ENCODE data around the gene LIAS. TPM values are rescaled to one million over a fixed set of nuclear protein-coding genes. Genes with fewer than 3 reads are reported as not detected.

Gene LIAS
- total RNA-seq, 2 experiments from 2014 or later: 13.0 to 14.0 TPM

DNA sequence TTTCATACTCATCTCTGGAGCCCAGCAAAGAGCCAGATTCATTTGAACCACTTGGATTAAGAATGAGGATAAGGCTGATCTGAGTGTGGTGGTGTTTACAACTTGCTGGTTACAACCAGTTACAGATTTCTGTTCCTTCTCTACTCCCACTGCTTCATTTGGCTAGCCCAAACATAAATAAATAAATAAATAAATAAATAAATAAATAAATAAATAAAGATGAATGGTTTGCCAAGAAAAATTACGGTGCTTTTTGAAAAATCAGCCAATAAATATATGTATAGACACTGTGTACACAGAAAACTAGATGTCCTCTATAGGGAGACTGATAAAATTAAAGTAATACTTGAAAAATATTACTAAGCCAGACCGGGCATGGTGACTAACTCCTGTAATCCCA, 17.3 kb upstream of the LIAS start:
- H3K36me3 Mint-ChIP-seq (ENCODE audit: low read depth): no peaks in the 10 kb centered on the region
- CTCF ChIA-PET: no interaction called here
- no peak overlapping the region for H3K4me3 Mint-ChIP-seq
- no peaks in the 10 kb centered on the region for H3K9me3 Mint-ChIP-seq
- H3K27ac Mint-ChIP-seq: no peak overlapping the region
- no peaks in the 10 kb centered on the region for H3K4me1 Mint-ChIP-seq
- peaks cover 18% of the 10 kb centered on the region for H3K27me3 Mint-ChIP-seq
- DNase-seq: no peak
- POLR2A ChIA-PET: no interaction called here

DNA sequence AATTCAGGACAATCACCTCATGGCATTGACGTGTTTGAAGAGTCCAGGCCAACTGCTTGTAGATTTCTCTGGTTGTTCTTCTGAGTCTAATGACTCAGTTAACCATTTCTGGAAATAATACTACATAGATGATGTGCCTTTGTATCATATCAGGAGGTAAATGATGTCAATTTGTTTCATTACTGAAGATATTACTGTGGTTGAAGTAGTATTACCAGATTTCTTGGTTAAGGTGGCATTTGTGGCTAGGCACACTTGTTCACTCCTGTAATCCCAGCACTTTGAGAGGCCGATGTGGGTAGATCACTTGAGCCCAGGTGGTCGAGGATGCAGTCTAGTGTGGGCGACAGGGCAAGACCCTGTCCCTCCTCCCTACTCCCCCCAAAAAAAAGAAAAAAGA, 15.9 kb upstream of the LIAS start:
- CTCF ChIA-PET: interaction anchor here (0.7 kb wide), 1 partner anchor 1301 kb away, joined by 4 read pairs; no protein-coding TSS in a partner anchor
- no peak for DNase-seq
- H3K27ac Mint-ChIP-seq: no peak overlapping the region
- H3K4me3 Mint-ChIP-seq: no peak overlapping the region
- no peaks in the 10 kb centered on the region for H3K9me3 Mint-ChIP-seq
- POLR2A ChIA-PET: no interaction called here
- H3K4me1 Mint-ChIP-seq: peaks cover 7% of the 10 kb centered on the region
- H3K27me3 Mint-ChIP-seq: peaks cover 12% of the 10 kb centered on the region
- peaks cover 2% of the 10 kb centered on the region for H3K36me3 Mint-ChIP-seq (ENCODE audit: low read depth)

DNA sequence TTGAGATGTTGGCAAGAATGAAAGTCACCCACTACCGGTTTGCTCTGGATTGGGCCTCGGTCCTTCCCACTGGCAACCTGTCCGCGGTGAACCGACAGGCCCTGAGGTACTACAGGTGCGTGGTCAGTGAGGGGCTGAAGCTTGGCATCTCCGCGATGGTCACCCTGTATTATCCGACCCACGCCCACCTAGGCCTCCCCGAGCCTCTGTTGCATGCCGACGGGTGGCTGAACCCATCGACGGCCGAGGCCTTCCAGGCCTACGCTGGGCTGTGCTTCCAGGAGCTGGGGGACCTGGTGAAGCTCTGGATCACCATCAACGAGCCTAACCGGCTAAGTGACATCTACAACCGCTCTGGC, 12.4 kb upstream of the LIAS start:
- CTCF ChIA-PET: no interaction called here
- Mint-ChIP-seq H3K27me3 (peaks cover 2% of the 10 kb centered on the region), H3K4me1 (peaks cover 7% of the 10 kb centered on the region), H3K4me3 (no peak overlapping the region), H3K36me3 (ENCODE audit: low read depth) (peaks cover 24% of the 10 kb centered on the region), H3K27ac (no peak overlapping the region), H3K9me3 (no peaks in the 10 kb centered on the region)
- no peak for DNase-seq
- POLR2A ChIA-PET: interaction anchor here (1.2 to 3.6 kb wide), 2 partner anchors 11 to 93 kb away, joined by 3 to 36 read pairs; partner anchors contain the start of genes LIAS and RPL9

DNA sequence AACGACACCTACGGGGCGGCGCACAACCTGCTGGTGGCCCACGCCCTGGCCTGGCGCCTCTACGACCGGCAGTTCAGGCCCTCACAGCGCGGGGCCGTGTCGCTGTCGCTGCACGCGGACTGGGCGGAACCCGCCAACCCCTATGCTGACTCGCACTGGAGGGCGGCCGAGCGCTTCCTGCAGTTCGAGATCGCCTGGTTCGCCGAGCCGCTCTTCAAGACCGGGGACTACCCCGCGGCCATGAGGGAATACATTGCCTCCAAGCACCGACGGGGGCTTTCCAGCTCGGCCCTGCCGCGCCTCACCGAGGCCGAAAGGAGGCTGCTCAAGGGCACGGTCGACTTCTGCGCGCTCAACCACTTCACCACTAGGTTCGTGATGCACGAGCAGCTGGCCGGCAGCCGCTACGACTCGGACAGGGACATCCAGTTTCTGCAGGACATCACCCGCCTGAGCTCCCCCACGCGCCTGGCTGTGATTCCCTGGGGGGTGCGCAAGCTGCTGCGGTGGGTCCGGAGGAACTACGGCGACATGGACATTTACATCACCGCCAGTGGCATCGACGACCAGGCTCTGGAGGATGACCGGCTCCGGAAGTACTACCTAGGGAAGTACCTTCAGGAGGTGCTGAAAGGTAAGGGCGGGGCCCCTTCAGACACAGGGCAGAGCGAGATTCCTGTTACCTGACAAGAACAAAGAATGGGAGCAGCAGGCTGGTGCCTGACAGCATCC, 11.8 kb upstream of the LIAS start:
- Mint-ChIP-seq H3K27ac (no peak overlapping the region), H3K4me3 (peak overlapping the region; percentile 30), H3K9me3 (no peaks in the 10 kb centered on the region), H3K27me3 (peaks cover 2% of the 10 kb centered on the region), H3K4me1 (peaks cover 8% of the 10 kb centered on the region), H3K36me3 (ENCODE audit: low read depth) (peaks cover 29% of the 10 kb centered on the region)
- POLR2A ChIA-PET: interaction anchor here (1.2 to 3.6 kb wide), 2 partner anchors 11 to 94 kb away, joined by 3 to 36 read pairs; partner anchors contain the start of genes LIAS and RPL9
- peak; percentile 40 for DNase-seq
- CTCF ChIA-PET: interaction anchor here (0.9 kb wide), 1 partner anchor 11 kb away, joined by 3 read pairs; no protein-coding TSS in a partner anchor

DNA sequence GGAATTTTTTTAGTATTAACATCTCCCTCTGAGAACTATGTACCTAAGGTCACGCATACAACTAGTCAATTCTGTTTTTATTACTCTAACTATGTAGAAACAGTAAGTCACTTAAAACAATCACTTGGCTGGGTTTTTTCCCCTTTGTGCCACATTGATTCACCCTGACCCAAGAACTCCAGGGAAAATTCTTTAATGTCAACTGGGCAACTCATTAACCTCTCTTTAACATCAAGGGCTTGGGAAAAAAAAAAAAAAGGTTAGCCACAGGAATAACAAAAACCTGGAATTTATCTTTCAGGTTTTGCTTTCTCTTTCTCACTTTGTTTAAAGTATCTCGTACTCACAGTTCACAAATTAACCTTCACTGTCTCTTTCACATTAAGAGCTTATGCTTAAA, 8.2 kb upstream of the LIAS start:
- Mint-ChIP-seq H3K27ac (no peak overlapping the region), H3K9me3 (no peaks in the 10 kb centered on the region), H3K27me3 (no peaks in the 10 kb centered on the region), H3K4me1 (peaks cover 19% of the 10 kb centered on the region), H3K36me3 (ENCODE audit: low read depth) (peaks cover 60% of the 10 kb centered on the region), H3K4me3 (no peak overlapping the region)
- POLR2A ChIA-PET: interaction anchor here (1.2 kb wide), 1 partner anchor 9 kb away, joined by 5 read pairs; the partner anchor contains the start of gene LIAS
- CTCF ChIA-PET: no interaction called here
- no peak for DNase-seq

DNA sequence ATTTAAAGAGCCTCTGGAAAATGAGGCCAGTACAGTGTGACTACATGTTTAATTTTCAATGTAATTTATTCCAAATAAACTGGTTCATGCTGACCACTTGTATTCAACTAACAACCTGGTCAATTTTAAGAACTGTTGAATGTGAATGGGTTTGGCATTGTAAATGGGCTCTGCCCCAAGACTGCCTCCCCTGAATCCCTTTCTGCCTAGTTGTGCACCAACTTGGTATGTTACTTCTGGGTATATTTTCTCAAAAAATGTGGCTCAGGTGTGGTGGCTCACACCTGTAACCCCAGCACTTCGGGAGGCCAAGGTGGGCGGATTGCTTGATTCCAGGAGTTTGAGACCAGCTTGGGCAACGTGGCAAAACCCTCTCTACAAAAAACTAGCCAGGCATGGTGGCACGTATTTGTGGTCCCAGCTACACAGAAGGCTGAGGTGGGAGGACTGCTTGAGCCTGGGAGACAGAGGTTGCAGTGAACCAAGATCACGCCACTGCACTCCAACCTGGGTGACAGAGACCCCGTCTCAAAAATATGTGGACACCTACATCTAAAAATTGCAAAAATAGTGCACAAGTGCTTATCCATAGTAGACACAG, 7.3 kb upstream of the LIAS start:
- DNase-seq: no peak
- Mint-ChIP-seq H3K9me3 (no peaks in the 10 kb centered on the region), H3K27me3 (no peaks in the 10 kb centered on the region), H3K4me1 (peaks cover 26% of the 10 kb centered on the region), H3K27ac (no peak overlapping the region), H3K4me3 (no peak overlapping the region), H3K36me3 (ENCODE audit: low read depth) (peaks cover 68% of the 10 kb centered on the region)
- ChIA-PET POLR2A (interaction anchor here (0.7 to 1.2 kb wide), 2 partner anchors 8 to 13 kb away, joined by 3 to 5 read pairs; partner anchors contain the start of gene LIAS), CTCF (interaction anchor here (1.6 kb wide), 1 partner anchor 18 kb away, joined by 5 read pairs; no protein-coding TSS in a partner anchor)

DNA sequence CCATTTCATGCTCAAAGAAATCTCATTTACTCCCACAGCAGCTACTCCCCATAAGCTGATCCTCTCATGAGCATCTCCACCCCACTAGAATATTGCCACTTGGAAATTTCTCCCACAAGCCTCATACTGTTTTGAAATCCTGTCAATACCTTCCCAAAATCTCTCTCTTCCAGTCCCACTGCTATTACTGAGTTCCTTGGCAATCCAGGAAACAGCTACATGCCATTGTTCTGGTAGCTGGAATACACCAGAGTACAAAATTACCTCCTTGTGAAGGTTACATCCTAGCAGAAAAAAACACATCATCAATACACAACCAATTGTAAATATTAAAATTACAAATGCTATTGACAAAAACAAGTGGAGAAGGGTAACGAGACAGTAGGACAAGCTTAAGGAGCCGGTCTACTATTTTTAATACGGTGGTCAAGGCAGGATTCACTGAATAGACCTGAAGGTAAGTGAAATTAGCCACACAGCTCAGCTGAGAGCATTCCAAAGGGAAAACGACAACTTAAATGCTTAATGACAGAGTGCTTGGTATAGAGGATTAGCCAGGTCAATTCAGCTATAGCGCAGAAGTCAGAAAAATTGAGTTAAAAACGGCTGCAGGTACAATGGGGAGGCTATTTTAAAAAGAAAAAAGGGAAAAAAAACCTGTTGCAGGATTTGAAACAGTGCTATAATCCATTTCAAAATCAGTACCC, 6.5 kb upstream of the LIAS start:
- Mint-ChIP-seq H3K4me1 (peaks cover 31% of the 10 kb centered on the region), H3K27ac (no peak overlapping the region), H3K9me3 (no peaks in the 10 kb centered on the region), H3K27me3 (no peaks in the 10 kb centered on the region), H3K4me3 (no peak overlapping the region), H3K36me3 (ENCODE audit: low read depth) (peaks cover 76% of the 10 kb centered on the region)
- DNase-seq: no peak
- POLR2A ChIA-PET: no interaction called here
- CTCF ChIA-PET: interaction anchor here (1.6 kb wide), 1 partner anchor 17 kb away, joined by 5 read pairs; no protein-coding TSS in a partner anchor

DNA sequence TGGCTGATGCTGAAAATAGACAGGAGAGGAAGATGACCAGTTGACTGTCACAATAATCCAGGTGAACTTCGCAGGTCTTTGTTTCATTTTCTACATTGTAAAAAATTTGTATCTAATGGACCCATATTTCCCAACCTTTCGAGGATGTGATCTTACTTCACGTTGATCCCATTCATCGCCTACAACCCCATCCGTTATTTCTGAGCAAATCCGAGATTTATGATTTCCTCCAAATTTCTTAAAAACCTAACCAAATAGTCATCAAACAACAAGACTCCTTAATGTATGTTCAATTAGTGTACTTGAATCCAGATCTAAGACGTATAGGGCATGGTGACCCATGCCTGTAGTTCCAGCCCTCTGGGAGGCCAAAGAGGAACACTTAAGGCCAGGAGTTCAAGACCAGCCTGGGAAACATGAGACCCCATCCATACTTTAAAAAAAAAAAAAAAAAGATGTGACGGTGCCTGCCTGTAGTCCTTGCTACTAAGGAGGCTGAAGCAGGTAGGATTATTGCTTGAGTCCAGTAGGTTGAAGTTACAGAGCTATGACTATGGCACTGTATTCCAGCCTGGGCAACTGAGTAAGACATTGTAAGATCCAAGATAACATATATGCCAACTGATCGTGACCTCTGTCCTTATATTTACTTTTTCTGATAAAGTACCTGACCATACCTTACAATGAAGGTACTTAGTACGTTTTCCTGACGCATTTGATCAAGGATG, 5.8 kb upstream of the LIAS start:
- no peaks in the 10 kb centered on the region for H3K9me3 Mint-ChIP-seq
- H3K36me3 Mint-ChIP-seq (ENCODE audit: low read depth): peaks cover 81% of the 10 kb centered on the region
- H3K4me3 Mint-ChIP-seq: no peak overlapping the region
- POLR2A ChIA-PET: no interaction called here
- peaks cover 33% of the 10 kb centered on the region for H3K4me1 Mint-ChIP-seq
- no peaks in the 10 kb centered on the region for H3K27me3 Mint-ChIP-seq
- H3K27ac Mint-ChIP-seq: no peak overlapping the region
- CTCF ChIA-PET: interaction anchor here (1.6 kb wide), 1 partner anchor 16 kb away, joined by 5 read pairs; no protein-coding TSS in a partner anchor
- DNase-seq: no peak

DNA sequence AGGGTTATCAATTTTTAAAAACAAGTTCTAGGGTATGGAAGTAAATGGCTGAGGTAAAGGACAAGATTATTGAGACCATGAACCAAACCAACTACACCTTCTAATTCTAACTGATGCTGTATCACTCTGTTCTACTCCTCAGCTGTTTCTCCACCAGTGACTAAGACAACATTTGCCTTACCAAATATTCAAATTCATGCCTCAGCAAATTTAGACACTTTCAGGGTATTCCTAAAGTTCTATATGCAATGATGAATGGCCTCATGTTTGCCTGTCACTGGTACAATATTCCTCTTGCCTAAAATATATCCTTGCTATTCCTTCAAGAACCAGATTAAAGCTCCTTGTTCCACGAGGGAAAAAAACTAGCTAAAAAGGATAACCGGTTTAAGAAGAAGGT, 5.1 kb upstream of the LIAS start:
- ChIA-PET CTCF (interaction anchor here (0.6 kb wide), 1 partner anchor 20 kb away, joined by 3 read pairs; no protein-coding TSS in a partner anchor), POLR2A (interaction anchor here (0.6 to 1.3 kb wide), 2 partner anchors 15 to 34 kb away, joined by 3 read pairs; no protein-coding TSS in a partner anchor)
- H3K36me3 Mint-ChIP-seq (ENCODE audit: low read depth): peaks cover 81% of the 10 kb centered on the region
- H3K4me3 Mint-ChIP-seq: no peak overlapping the region
- no peaks in the 10 kb centered on the region for H3K9me3 Mint-ChIP-seq
- H3K27me3 Mint-ChIP-seq: no peaks in the 10 kb centered on the region
- peaks cover 35% of the 10 kb centered on the region for H3K4me1 Mint-ChIP-seq
- H3K27ac Mint-ChIP-seq: no peak overlapping the region
- DNase-seq: no peak

DNA sequence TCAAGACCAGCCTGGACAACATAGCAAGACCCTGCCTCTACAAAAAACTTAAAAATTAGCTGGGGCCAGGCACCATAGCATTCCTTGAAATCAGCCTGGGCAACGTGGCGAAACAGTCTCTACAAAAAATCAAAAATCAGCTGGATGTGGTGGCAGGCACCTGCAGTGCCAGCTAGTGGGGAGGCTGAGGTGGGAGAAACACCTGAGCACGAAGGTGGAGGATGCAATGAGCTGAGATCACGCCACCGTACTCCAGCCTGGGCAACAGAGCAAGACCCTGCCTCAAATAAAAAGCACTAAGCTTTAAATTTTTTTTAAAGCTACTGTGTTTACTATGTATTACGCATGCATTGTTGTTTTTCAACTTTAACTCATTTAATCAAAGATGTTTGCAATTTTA, 3.4 kb upstream of the LIAS start:
- Mint-ChIP-seq H3K27ac (no peak overlapping the region), H3K9me3 (no peaks in the 10 kb centered on the region), H3K36me3 (ENCODE audit: low read depth) (peaks cover 76% of the 10 kb centered on the region), H3K4me3 (no peak overlapping the region), H3K27me3 (no peaks in the 10 kb centered on the region), H3K4me1 (peaks cover 40% of the 10 kb centered on the region)
- CTCF ChIA-PET: interaction anchor here (0.7 to 1.6 kb wide), 3 partner anchors 14 to 595 kb away, joined by 3 to 4 read pairs (median 3); partner anchors contain the start of gene UBE2K
- no peak for DNase-seq
- POLR2A ChIA-PET: interaction anchor here (1.0 to 6.4 kb wide), 5 partner anchors 8 to 91 kb away, joined by 3 to 73 read pairs (median 3); partner anchors contain the start of gene RFC1

DNA sequence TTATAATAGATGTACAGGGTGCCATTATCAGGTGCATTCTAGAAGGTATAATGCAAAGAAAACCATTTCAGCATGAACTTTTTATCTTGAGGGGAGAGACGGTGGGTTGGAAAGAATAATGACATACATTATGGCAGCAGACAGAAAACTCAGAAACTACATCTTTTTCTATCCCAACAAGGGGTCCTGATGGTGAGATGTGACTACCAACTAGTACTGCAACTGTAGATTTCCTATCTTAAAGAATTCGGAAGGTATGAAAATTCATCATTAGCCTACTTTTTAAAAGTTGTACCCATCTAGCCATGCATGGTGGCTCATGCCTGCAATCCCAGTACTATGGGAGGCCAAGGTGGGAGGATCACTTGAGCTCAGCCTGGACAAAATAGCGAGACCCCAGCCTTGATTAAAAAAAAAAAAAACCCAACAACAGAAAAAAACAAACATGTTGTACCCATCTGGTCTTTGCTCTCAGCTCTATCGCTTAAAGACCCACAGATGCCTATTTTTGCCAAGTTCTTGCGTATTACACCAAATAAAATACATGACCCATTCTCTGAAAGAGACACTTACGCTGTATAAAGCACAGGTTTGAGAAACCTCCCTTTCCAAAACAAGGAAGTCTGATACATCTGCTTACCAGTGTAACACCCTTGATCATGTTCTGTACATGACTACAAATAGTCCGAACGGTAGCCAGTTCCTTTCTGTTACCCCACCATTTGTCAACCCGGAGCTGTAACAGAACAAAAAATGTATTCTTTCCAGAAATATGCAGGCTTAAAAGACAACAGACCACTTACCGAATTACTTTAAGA, 1.7 kb upstream of the LIAS start:
- DNase-seq: no peak
- POLR2A ChIA-PET: interaction anchor here (1.0 to 6.4 kb wide), 10 partner anchors 9 to 600 kb away, joined by 4 to 73 read pairs (median 18); partner anchors contain the start of genes N4BP2, RFC1, SMIM14 and UBE2K
- CTCF ChIA-PET: interaction anchor here (0.9 to 1.2 kb wide), 2 partner anchors 10 to 55 kb away, joined by 3 to 5 read pairs; no protein-coding TSS in a partner anchor
- H3K9me3 Mint-ChIP-seq: no peaks in the 10 kb centered on the region
- peak overlapping the region; percentile 92 for H3K4me3 Mint-ChIP-seq
- no peaks in the 10 kb centered on the region for H3K27me3 Mint-ChIP-seq
- H3K4me1 Mint-ChIP-seq: peaks cover 48% of the 10 kb centered on the region
- H3K36me3 Mint-ChIP-seq (ENCODE audit: low read depth): peaks cover 61% of the 10 kb centered on the region
- H3K27ac Mint-ChIP-seq: peak overlapping the region; percentile 49
